Measurements from ENCODE around the gene GRK1. TPM values are rescaled to one million over a fixed set of nuclear protein-coding genes. Genes with fewer than 3 reads are reported as not detected.

GRK1 gene
- total RNA-seq, 3 donors from 2014 or later: not detected

GRCh38 chr13:113777311-113778260 is 110.6 kb downstream of the GRK1 start:
- TF ChIP-seq POLR2A (IDR thresholded peaks at IDR 0.05): no peak
- H3K4me3 ChIP-seq: no peak overlapping the region
- H3K9me3 ChIP-seq: no peaks in the 10 kb centered on the region
- no peak overlapping the region for H3K27ac ChIP-seq
- intact Hi-C loops (cut with DNase I; ENCODE audit: low total_unique reads): no loop called here
- H3K27me3 ChIP-seq: peaks cover 0 to 32% of the 10 kb centered on the region in 2 donors
- H3K36me3 ChIP-seq: no peaks in the 10 kb centered on the region
- no peak for DNase-seq (ENCODE audit: low spot score in 2 of 2)
- H3K4me1 ChIP-seq: no peaks in the 10 kb centered on the region

GRCh38 chr13:113781571-113781970 is 114.6 kb downstream of the GRK1 start:
- intact Hi-C loops (cut with DNase I; ENCODE audit: low total_unique reads): no loop called here

GRCh38 chr13:113782472-113782871 is 115.5 kb downstream of the GRK1 start:
- H3K27ac ChIP-seq: no peak overlapping the region
- no peaks in the 10 kb centered on the region for H3K9me3 ChIP-seq
- H3K36me3 ChIP-seq: no peaks in the 10 kb centered on the region
- no peaks in the 10 kb centered on the region for H3K4me1 ChIP-seq
- no peak for TF ChIP-seq POLR2A (IDR thresholded peaks at IDR 0.05)
- no peak for TF ChIP-seq CTCF (IDR thresholded peaks at IDR 0.05)
- TF ChIP-seq POLR2AphosphoS5 (IDR thresholded peaks at IDR 0.05): no peak
- no peak for DNase-seq (ENCODE audit: low spot score in 2 of 2)
- H3K4me3 ChIP-seq: no peak overlapping the region
- intact Hi-C loops (cut with DNase I; ENCODE audit: low total_unique reads): no loop called here
- H3K27me3 ChIP-seq: peaks cover 0 to 8% of the 10 kb centered on the region in 2 donors

More at GRCh38 chr13:113781571-113781970, 114.6 kb downstream of the GRK1 start:
- peaks cover 0 to 17% of the 10 kb centered on the region in 2 donors for H3K27me3 ChIP-seq
- no peak for DNase-seq (ENCODE audit: low spot score in 2 of 2)
- H3K4me1 ChIP-seq: no peaks in the 10 kb centered on the region
- H3K36me3 ChIP-seq: no peaks in the 10 kb centered on the region
- TF ChIP-seq POLR2A (IDR thresholded peaks at IDR 0.05): no peak
- TF ChIP-seq POLR2AphosphoS5 (IDR thresholded peaks at IDR 0.05): no peak
- TF ChIP-seq CTCF (IDR thresholded peaks at IDR 0.05): no peak
- H3K4me3 ChIP-seq: no peak overlapping the region
- no peaks in the 10 kb centered on the region for H3K9me3 ChIP-seq
- no peak overlapping the region for H3K27ac ChIP-seq

GRCh38 chr13:113783200-113783881 is 116.3 kb downstream of the GRK1 start:
- H3K36me3 ChIP-seq: no peaks in the 10 kb centered on the region
- TF ChIP-seq POLR2AphosphoS5 (IDR thresholded peaks at IDR 0.05): no peak
- no peak for TF ChIP-seq CTCF (IDR thresholded peaks at IDR 0.05)
- TF ChIP-seq POLR2A (IDR thresholded peaks at IDR 0.05): no peak
- no peak overlapping the region for H3K27ac ChIP-seq
- H3K4me3 ChIP-seq: no peak overlapping the region
- DNase-seq (ENCODE audit: low spot score in 2 of 2): no peak
- intact Hi-C loops (cut with DNase I; ENCODE audit: low total_unique reads): no loop called here
- no peaks in the 10 kb centered on the region for H3K9me3 ChIP-seq
- H3K27me3 ChIP-seq: no peaks in the 10 kb centered on the region
- H3K4me1 ChIP-seq: no peaks in the 10 kb centered on the region

GRCh38 chr13:113783966-113784644 is 117.1 kb downstream of the GRK1 start:
- Histone ChIP-seq H3K4me1 (no peaks in the 10 kb centered on the region), H3K36me3 (no peaks in the 10 kb centered on the region), H3K27me3 (no peaks in the 10 kb centered on the region), H3K9me3 (no peaks in the 10 kb centered on the region), H3K27ac (no peak overlapping the region), H3K4me3 (no peak overlapping the region)
- intact Hi-C loops (cut with DNase I; ENCODE audit: low total_unique reads): no loop called here
- DNase-seq (ENCODE audit: low spot score in 2 of 2): no peak
- TF ChIP-seq CTCF (IDR thresholded peaks at IDR 0.05): no peak
- no peak for TF ChIP-seq POLR2A (IDR thresholded peaks at IDR 0.05)
- TF ChIP-seq POLR2AphosphoS5 (IDR thresholded peaks at IDR 0.05): no peak

Measured in breast epithelium (tissue), 4 donors.